Psoas muscle (tissue), 8 donors: ENCODE measurements around the gene BICD1. TPM values are rescaled to one million over a fixed set of nuclear protein-coding genes. Genes with fewer than 3 reads are reported as not detected.

Source experiments
- ATAC-seq, 4 donors: fragments of 200-7000 bp; cut with Tn5 transposase; one replicate each; pipeline ENCODE4 v1.9.1; 2020; ENCODE audit warnings: moderate library complexity in 3 of 4, mild to moderate bottlenecking in 2 of 4
- DNase-seq, 2 donors: peaks; one replicate each; pipeline ENCODE4 v3.0.0-alpha.2; 2020
- H3K27ac ChIP-seq: fragments of 200-600 bp; one replicate; pipeline ENCODE4 v1.8.0; 2022
- H3K27me3 ChIP-seq, 3 donors: fragments of 200-600 bp in 1 of 3; one replicate each; pipeline versions ENCODE4 v1.6.1 to v1.8.0; 2013 to 2022; ENCODE audit warnings: low read length in 2 of 3, mild to moderate bottlenecking in 2 of 3, moderate library complexity in 1 of 3; ENCODE audit not compliant: insufficient read depth in 3 of 3
- H3K36me3 ChIP-seq, 2 donors: fragments of 200-600 bp in 1 of 2; one replicate each; pipeline versions ENCODE4 v1.6.1 to v1.8.0; 2013 to 2022; ENCODE audit warnings: low read depth in 1 of 2, mild to moderate bottlenecking in 1 of 2, moderate library complexity in 1 of 2; ENCODE audit not compliant: insufficient read depth in 1 of 2
- H3K4me1 ChIP-seq: fragments of 200-600 bp; one replicate; pipeline ENCODE4 v1.8.0; 2022
- H3K4me3 ChIP-seq: fragments of 200-600 bp; one replicate; pipeline ENCODE4 v1.8.0; 2022; ENCODE audit warnings: mild to moderate bottlenecking
- H3K9me3 ChIP-seq: fragments of 200-600 bp; one replicate; pipeline ENCODE4 v1.8.0; 2022
- CTCF ChIP-seq: fragments of 200-600 bp; IDR thresholded peaks from one replicate; pipeline ENCODE4 v1.8.0; 2022; ENCODE audit warnings: antibody characterized with exemption
- WGBS, 3 donors: extraction: QIAGEN DNeasy Blood & Tissue Kit; methylation state at CpG; one replicate each; pipeline versions ENCODE4 v1.1.6 to v1.1.7; 2013; 5-methylcytosine and 5-hydroxymethylcytosine counted together
- intact Hi-C, 2 donors: fragments of 100-400 bp; cut with DNase I; formaldehyde crosslinking; loops; one replicate each; pipeline versions ENCODE4 v1.11.0 to v1.14.2; 2022
- polyA plus RNA-seq, 3 donors: library from polyadenylated mRNA; stranded (reverse); fragments of 200-250 nt; gene quantifications; one replicate each; pipeline ENCODE4 v1.2.3, GENCODE V29; 2013
- total RNA-seq, 4 donors: library from RNA; stranded (reverse); fragmentation: NEBNext Ultra II Directional in 2 of 4; extraction: Animal tissue kit (Norgen Biotek cat#: 25700) in 2 of 4; gene quantifications; one replicate each; pipeline versions ENCODE4 v1.2.1 to v1.2.4, GENCODE V29; 2021 to 2023
- donor health status: healthy with polysubstance abuse.
- donor health status: DM: no; HTN: no; CAD: no; lungs with moderate emphysema.
- donor health status: Bipolar disorder and iron deficiency.
- donor health status: healthy.
- donor health status: DM: yes; HTN: yes; CAD: no.
- donor health status: DM: no; HTN: no; CAD: no.
- donor health status: DM: no; HTN: no; CAD: no.
- donor health status: DM: yes; HTN: yes; CAD: no.

The BICD1 gene
- total and polyA plus RNA-seq, 7 donors: 0.55 to 9.8 (median 2.8) TPM

- Histone ChIP-seq H3K27ac (no peak overlapping the region), H3K4me3 (no peak overlapping the region), H3K36me3 (no peaks in the 10 kb centered on the region), H3K27me3 (no peaks in the 10 kb centered on the region), H3K9me3 (no peaks in the 10 kb centered on the region), H3K4me1 (no peaks in the 10 kb centered on the region)
- intact Hi-C loops: no loop called here
- ATAC-seq: no peak
- no peak for TF ChIP-seq CTCF
- DNase-seq: no peak
Observed at GRCh38 chr12:32074432-32074831, 32.2 kb upstream of the BICD1 start.

- intact Hi-C loops: no loop called here
- Histone ChIP-seq H3K4me3 (no peak overlapping the region), H3K36me3 (no peaks in the 10 kb centered on the region), H3K4me1 (no peaks in the 10 kb centered on the region), H3K27ac (no peak overlapping the region), H3K9me3 (no peaks in the 10 kb centered on the region), H3K27me3 (no peaks in the 10 kb centered on the region)
- ATAC-seq (no peak), DNase-seq (no peak)
- TF ChIP-seq CTCF: no peak
- 40 to 63% (median 50%) methylated on average over 4 of the region's 4 CpGs for WGBS, 3 donors
Observed at GRCh38 chr12:32076941-32077340, 29.7 kb upstream of the BICD1 start.

- H3K36me3 ChIP-seq: no peaks in the 10 kb centered on the region
- no peaks in the 10 kb centered on the region for H3K4me1 ChIP-seq
- intact Hi-C loops: no loop called here
- ATAC-seq: no peak
- H3K9me3 ChIP-seq: no peaks in the 10 kb centered on the region
- H3K27me3 ChIP-seq: no peaks in the 10 kb centered on the region
- no peak overlapping the region for H3K27ac ChIP-seq
- no peak overlapping the region for H3K4me3 ChIP-seq
- 46 to 56% (median 50%) methylated on average over 3 of the region's 3 CpGs for WGBS, 3 donors
- DNase-seq: no peak
- no peak for TF ChIP-seq CTCF
Observed at GRCh38 chr12:32080435-32080834, 26.2 kb upstream of the BICD1 start.

- Histone ChIP-seq H3K27ac (no peak overlapping the region), H3K36me3 (no peaks in the 10 kb centered on the region), H3K9me3 (no peaks in the 10 kb centered on the region), H3K4me1 (no peaks in the 10 kb centered on the region), H3K27me3 (no peaks in the 10 kb centered on the region), H3K4me3 (no peak overlapping the region)
- no peak for TF ChIP-seq CTCF
- 65 to 75% (median 70%) methylated on average over 5 of the region's 5 CpGs for WGBS, 3 donors
- ATAC-seq (no peak), DNase-seq (no peak)
- intact Hi-C loops: no loop called here
Observed at GRCh38 chr12:32083489-32083888, 23.2 kb upstream of the BICD1 start.

GRCh38 chr12:32084017-32084688, 22.5 kb upstream of the BICD1 start:
- Histone ChIP-seq H3K27me3 (no peaks in the 10 kb centered on the region), H3K4me1 (no peaks in the 10 kb centered on the region), H3K36me3 (no peaks in the 10 kb centered on the region), H3K9me3 (no peaks in the 10 kb centered on the region), H3K27ac (no peak overlapping the region), H3K4me3 (no peak overlapping the region)
- 79 to 80% (median 80%) methylated on average over 9 of the region's 9 CpGs for WGBS, 3 donors
- DNase-seq: no peak
- intact Hi-C loops: no loop called here
- no peak for ATAC-seq
- TF ChIP-seq CTCF: no peak
